GM13976 (cell line): ENCODE results near the gene TAF11.

ENCODE experiments used
- DNase-seq: peaks from one replicate; pipeline ENCODE4 v3.0.0; 2012; ENCODE audit warnings: low spot score
- in situ Hi-C: fragments of 300-500 bp; cut with MboI; formaldehyde crosslinking; loops from one replicate; pipeline ENCODE4 v1.12.0; 2022; ENCODE audit warnings: low sequenced_read_pairs, mixed read lengths, inconsistent platforms; ENCODE audit not compliant: unreplicated experiment
- TF ChIP-seq, protein P1 (sequence below): IDR thresholded peaks from 2 replicates; pipeline ENCODE4 v1.5.1; 2012; ENCODE audit warnings: borderline replicate concordance, mild to moderate bottlenecking; ENCODE audit not compliant: insufficient read depth; ENCODE audit errors: extremely low read depth, missing control alignments, control extremely low read depth

The TAF11 gene

DNA sequence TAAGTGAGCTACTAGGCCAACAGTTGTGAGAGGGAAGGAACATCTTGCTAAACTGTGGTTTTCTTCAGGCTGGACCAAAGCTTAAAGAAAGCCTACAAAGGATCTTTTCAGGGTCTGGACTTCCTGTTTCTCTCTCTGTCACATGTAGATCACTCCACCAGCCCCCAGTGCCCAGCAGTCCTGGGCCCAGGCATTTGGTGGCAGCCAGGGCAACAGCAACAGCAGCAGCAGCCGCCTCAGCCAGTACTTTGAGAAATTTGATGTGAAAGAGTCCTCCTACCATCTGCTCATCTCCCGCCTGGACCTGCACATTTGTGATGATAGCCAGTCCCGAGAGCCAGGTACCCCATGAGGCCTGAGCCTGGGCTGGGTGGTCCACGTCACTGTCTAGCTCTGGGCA is 51.8 kb downstream of the TAF11 start:
- TF ChIP-seq, protein P1, sequence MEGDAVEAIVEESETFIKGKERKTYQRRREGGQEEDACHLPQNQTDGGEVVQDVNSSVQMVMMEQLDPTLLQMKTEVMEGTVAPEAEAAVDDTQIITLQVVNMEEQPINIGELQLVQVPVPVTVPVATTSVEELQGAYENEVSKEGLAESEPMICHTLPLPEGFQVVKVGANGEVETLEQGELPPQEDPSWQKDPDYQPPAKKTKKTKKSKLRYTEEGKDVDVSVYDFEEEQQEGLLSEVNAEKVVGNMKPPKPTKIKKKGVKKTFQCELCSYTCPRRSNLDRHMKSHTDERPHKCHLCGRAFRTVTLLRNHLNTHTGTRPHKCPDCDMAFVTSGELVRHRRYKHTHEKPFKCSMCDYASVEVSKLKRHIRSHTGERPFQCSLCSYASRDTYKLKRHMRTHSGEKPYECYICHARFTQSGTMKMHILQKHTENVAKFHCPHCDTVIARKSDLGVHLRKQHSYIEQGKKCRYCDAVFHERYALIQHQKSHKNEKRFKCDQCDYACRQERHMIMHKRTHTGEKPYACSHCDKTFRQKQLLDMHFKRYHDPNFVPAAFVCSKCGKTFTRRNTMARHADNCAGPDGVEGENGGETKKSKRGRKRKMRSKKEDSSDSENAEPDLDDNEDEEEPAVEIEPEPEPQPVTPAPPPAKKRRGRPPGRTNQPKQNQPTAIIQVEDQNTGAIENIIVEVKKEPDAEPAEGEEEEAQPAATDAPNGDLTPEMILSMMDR: no peak
- in situ Hi-C loops: no loop called here
- DNase-seq: no peak

DNA sequence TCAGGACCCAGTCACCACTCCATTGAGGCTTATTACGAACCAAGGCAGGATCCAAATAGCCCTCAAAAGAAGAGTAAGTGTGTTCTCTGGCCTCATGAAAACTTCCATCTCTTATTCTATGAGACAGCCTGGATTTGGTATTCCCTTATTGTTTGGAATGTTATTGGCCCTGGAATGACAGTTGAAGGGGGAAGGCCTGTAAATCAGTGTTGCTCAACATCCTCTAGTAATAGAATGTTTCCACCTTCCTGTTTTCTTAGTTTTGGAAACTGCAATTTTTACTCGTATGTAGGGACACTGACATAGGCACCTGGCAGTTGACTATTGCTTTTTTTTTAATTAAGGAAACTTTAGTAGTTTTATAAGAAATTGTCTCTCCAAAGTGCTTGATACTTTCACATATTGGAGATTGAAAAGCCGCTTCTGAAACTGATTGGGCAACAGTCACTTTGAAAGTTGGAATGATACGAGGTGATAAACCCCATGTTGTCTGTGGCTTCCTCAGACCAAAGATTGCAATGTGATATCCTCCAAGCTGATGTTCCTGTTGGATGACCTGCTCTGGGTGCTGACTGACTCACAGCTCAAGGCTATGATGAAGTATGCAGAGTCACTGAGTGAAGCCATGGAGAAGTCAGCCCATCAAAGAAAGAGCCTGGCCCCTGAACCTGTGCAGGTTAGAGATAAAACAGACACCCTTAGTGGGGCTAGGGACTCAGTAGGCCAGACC is 52.9 kb downstream of the TAF11 start:
- no peak for DNase-seq
- TF ChIP-seq, protein P1: no peak
- in situ Hi-C loops: no loop called here

DNA sequence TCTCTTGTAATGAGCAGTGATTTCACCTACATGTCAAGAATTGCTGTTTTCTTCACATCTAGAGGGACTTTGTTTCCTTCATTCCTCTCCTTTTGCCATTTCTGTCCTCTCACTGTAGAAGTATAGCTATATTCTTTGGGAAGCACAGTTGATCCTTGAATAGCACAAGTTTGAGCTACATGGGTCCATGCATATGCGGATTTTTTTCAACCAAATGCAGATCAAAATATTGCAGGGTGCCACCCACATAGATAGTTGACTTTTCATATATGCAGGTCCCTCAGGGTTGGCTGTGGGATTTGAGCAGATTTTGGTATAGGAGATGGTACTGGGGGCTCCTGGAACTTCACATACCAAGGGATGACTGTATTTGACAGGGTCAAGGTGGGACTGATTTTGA is 54.9 kb downstream of the TAF11 start:
- in situ Hi-C loops: no loop called here
- no peak for DNase-seq
- TF ChIP-seq, protein P1: no peak

DNA sequence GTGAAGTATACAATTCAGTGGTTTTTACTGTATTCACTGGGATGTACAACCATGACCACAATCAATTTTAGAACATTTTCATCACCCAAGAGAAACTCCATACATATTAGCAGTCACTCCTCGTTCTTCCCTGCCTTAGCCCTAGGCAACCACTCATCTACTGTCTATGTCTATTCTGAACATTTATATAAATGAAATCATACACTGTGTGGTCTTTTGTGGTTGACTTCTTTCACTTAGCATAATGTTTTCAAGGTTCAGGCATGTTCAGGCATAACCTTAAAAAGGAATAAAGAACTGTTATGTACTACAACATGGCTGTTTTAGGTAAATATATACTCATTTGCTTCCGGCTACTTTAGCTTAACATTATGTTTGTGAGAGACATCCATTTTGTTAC is 58.7 kb downstream of the TAF11 start:
- no peak for DNase-seq
- TF ChIP-seq, protein P1: no peak
- in situ Hi-C loops: no loop called here
